Measurements from ENCODE around the gene AGBL1.

DNA sequence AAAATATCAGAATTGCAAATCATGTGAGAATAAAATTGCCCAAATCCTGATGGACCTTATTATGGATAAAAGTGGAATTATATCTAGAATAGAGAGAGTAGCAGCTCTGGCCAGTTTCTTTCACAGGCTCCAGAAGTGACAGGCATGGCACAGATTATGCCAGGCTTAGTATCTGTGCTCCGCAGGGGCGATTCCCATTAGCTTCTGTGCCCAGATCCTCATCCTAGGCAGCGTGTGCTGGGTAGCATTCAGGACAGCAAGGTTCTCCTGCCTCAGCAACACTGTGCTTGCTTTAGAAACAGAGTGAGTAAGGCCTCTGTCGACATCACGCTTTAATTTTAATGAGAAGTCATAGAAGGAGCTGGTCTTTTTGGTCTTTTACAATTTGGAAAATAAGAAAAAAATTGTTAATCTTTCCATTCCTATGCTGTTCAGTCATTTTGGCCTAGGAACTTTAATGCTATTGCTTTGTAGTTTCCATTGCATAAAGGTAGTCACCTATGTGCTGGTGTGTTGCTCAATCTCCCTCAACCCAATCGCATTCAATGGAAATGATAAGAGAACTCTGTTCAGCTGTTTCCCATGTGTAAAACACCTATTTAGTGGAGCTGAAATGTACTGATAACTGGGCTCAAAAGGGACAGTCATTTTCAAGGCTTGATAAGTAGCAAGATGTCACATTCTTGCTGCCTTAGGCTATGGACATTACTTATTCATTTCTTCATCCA is 770.1 kb downstream of the AGBL1 start:
- TF ChIP-seq, protein P1, sequence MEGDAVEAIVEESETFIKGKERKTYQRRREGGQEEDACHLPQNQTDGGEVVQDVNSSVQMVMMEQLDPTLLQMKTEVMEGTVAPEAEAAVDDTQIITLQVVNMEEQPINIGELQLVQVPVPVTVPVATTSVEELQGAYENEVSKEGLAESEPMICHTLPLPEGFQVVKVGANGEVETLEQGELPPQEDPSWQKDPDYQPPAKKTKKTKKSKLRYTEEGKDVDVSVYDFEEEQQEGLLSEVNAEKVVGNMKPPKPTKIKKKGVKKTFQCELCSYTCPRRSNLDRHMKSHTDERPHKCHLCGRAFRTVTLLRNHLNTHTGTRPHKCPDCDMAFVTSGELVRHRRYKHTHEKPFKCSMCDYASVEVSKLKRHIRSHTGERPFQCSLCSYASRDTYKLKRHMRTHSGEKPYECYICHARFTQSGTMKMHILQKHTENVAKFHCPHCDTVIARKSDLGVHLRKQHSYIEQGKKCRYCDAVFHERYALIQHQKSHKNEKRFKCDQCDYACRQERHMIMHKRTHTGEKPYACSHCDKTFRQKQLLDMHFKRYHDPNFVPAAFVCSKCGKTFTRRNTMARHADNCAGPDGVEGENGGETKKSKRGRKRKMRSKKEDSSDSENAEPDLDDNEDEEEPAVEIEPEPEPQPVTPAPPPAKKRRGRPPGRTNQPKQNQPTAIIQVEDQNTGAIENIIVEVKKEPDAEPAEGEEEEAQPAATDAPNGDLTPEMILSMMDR (conservative IDR thresholded peaks at IDR 0.05) = no peak
- no peak for TF ChIP-seq EZH2 (IDR thresholded peaks at IDR 0.05; ENCODE audit: low read depth)

Data from PC-9 (cell line).